HG03354 (cell line): ENCODE measurements around the gene TP53TG3C.
"Not testable (repeated sequence)": the region's sequence is repeated elsewhere in the genome, so short reads cannot be mapped to it uniquely, and the experiment has no call there.

Experiments used
- ATAC-seq: cut with Tn5 transposase; IDR thresholded peaks from one replicate; pipeline ENCODE4 v1.9.1; 2021; ENCODE audit warnings: mild to moderate bottlenecking; ENCODE audit not compliant: unreplicated experiment, poor library complexity, severe bottlenecking

Gene TP53TG3C

GRCh38 chr16:33193926-33194325, at the start of gene TP53TG3C:
TP53TG3C (plus strand) TSS chr16:33194226; CDS start chr16:33194294, 68 bp downstream.
- not testable (repeated sequence) for ATAC-seq
